ENCODE data around the gene ZNF628.

Gene ZNF628

GRCh38 chr19:55497763-55498162 is 21.3 kb downstream of the ZNF628 start:
- DNase-seq (ENCODE audit: low spot score), result no peak

- no peak for DNase-seq (ENCODE audit: low spot score)
Observed at GRCh38 chr19:55498246-55498840, 21.9 kb downstream of the ZNF628 start.

- DNase-seq (ENCODE audit: low spot score), result no peak
Observed at GRCh38 chr19:55500368-55500952, 24.0 kb downstream of the ZNF628 start.

GRCh38 chr19:55502197-55502952 is 26.0 kb downstream of the ZNF628 start:
- no peak for DNase-seq (ENCODE audit: low spot score)

GRCh38 chr19:55503157-55503501 is 26.7 kb downstream of the ZNF628 start:
- no peak for DNase-seq (ENCODE audit: low spot score)

- DNase-seq (ENCODE audit: low spot score), result peak; percentile 96
Observed at GRCh38 chr19:55503502-55504251, 27.3 kb downstream of the ZNF628 start.

- DNase-seq (ENCODE audit: low spot score), result no peak
Observed at GRCh38 chr19:55504252-55504603, 27.8 kb downstream of the ZNF628 start.

- DNase-seq (ENCODE audit: low spot score), result no peak
Observed at GRCh38 chr19:55504981-55505380, 28.6 kb downstream of the ZNF628 start.

- DNase-seq (ENCODE audit: low spot score), result no peak
Observed at GRCh38 chr19:55508120-55508519, 31.7 kb downstream of the ZNF628 start.

- peak; percentile 93 for DNase-seq (ENCODE audit: low spot score)
Observed at GRCh38 chr19:55516878-55517620, 40.6 kb downstream of the ZNF628 start.

GRCh38 chr19:55519451-55520311 is 43.3 kb downstream of the ZNF628 start:
- DNase-seq (ENCODE audit: low spot score), result no peak

- DNase-seq (ENCODE audit: low spot score), result no peak
Observed at GRCh38 chr19:55520691-55521292, 44.4 kb downstream of the ZNF628 start.

- no peak for DNase-seq (ENCODE audit: low spot score)
Observed at GRCh38 chr19:55525289-55526101, 49.1 kb downstream of the ZNF628 start.

- peak; percentile 13 for DNase-seq (ENCODE audit: low spot score)
Observed at GRCh38 chr19:55526216-55527196, 50.1 kb downstream of the ZNF628 start.

- DNase-seq (ENCODE audit: low spot score), result no peak
Observed at GRCh38 chr19:55527197-55528029, 51.0 kb downstream of the ZNF628 start.

- no peak for DNase-seq (ENCODE audit: low spot score)
Observed at GRCh38 chr19:55528030-55528803, 51.8 kb downstream of the ZNF628 start.
